ENCODE measurements around the gene ZNF740.

The ZNF740 gene

DNA sequence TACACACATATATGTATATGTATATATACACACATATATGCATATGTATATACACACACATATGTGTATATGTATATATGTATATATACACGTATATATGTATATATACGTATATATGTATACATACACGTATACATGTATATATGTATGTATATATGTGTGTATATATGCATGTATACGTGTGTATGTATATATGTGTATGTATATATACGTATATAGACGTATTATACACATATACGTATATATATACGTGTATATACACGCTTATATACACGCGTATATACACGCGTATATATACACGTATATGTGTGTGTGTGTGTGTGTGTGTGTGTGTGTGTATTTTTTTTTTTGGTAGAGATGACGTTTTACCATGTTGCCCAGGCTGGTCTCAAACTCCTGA lies 32.9 kb upstream of the ZNF740 start:
- H3K4me1 ChIP-seq (ENCODE audit: insufficient read depth, low read length, severe bottlenecking), result no peaks in the 10 kb centered on the region
- TF ChIP-seq CTCF (IDR thresholded peaks at IDR 0.05; ENCODE audit: low read length), result no peak
- TF ChIP-seq EZH2 (IDR thresholded peaks at IDR 0.05; ENCODE audit: borderline replicate concordance, low read length), result no peak
- H3K4me3 ChIP-seq (ENCODE audit: low read depth, low read length, poor library complexity, severe bottlenecking), result no peak overlapping the region
- H3K9ac ChIP-seq (ENCODE audit: low read length), result no peak overlapping the region
- no peaks in the 10 kb centered on the region for H3K36me3 ChIP-seq (ENCODE audit: insufficient read depth, low read length)
- no peaks in the 10 kb centered on the region for H3K9me3 ChIP-seq (ENCODE audit: low read length)
- no peaks in the 10 kb centered on the region for H3K27me3 ChIP-seq (ENCODE audit: insufficient read depth, low read length)
- H3K27ac ChIP-seq (ENCODE audit: low read depth, low read length, poor library complexity, severe bottlenecking), result no peak overlapping the region
- no peak overlapping the region for H2AFZ ChIP-seq (ENCODE audit: low read length)
- H3K4me2 ChIP-seq (ENCODE audit: low read length), result no peak overlapping the region
- H3K9me2 ChIP-seq (ENCODE audit: low read depth, low read length), result no peaks in the 10 kb centered on the region
- H3K79me2 ChIP-seq (ENCODE audit: insufficient read depth, low read length), result no peaks in the 10 kb centered on the region
- no peaks in the 10 kb centered on the region for H4K20me1 ChIP-seq (ENCODE audit: insufficient read depth, low read length)
- peaks cover 4% of the 10 kb centered on the region; the same call in 1 of the 2 replicates for H3F3A ChIP-seq (ENCODE audit: insufficient read depth, low read length)

GRCh38 chr12:53151039-53151438 lies 29.5 kb upstream of the ZNF740 start:
- H3K9me2 ChIP-seq (ENCODE audit: low read depth, low read length), result no peaks in the 10 kb centered on the region
- no peak overlapping the region for H3K4me2 ChIP-seq (ENCODE audit: low read length)
- no peaks in the 10 kb centered on the region for H4K20me1 ChIP-seq (ENCODE audit: insufficient read depth, low read length)
- no peak overlapping the region for H3K9ac ChIP-seq (ENCODE audit: low read length)
- H3F3A ChIP-seq (ENCODE audit: insufficient read depth, low read length), result peaks cover 4% of the 10 kb centered on the region; the same call in 1 of the 2 replicates
- no peak overlapping the region for H3K27ac ChIP-seq (ENCODE audit: low read depth, low read length, poor library complexity, severe bottlenecking)
- TF ChIP-seq CTCF (IDR thresholded peaks at IDR 0.05; ENCODE audit: low read length) (no peak), EZH2 (IDR thresholded peaks at IDR 0.05; ENCODE audit: borderline replicate concordance, low read length) (no peak)
- no peak overlapping the region for H3K4me3 ChIP-seq (ENCODE audit: low read depth, low read length, poor library complexity, severe bottlenecking)
- H3K79me2 ChIP-seq (ENCODE audit: insufficient read depth, low read length), result no peaks in the 10 kb centered on the region
- no peaks in the 10 kb centered on the region for H3K36me3 ChIP-seq (ENCODE audit: insufficient read depth, low read length)
- no peaks in the 10 kb centered on the region for H3K4me1 ChIP-seq (ENCODE audit: insufficient read depth, low read length, severe bottlenecking)
- H3K9me3 ChIP-seq (ENCODE audit: low read length), result no peaks in the 10 kb centered on the region
- no peak overlapping the region for H2AFZ ChIP-seq (ENCODE audit: low read length)
- H3K27me3 ChIP-seq (ENCODE audit: insufficient read depth, low read length), result no peaks in the 10 kb centered on the region; the same call in 1 of the 2 replicates

- no peaks in the 10 kb centered on the region for H3K79me2 ChIP-seq (ENCODE audit: insufficient read depth, low read length)
- no peak overlapping the region for H2AFZ ChIP-seq (ENCODE audit: low read length)
- H3K9me3 ChIP-seq (ENCODE audit: low read length), result no peaks in the 10 kb centered on the region
- no peaks in the 10 kb centered on the region for H4K20me1 ChIP-seq (ENCODE audit: insufficient read depth, low read length)
- H3K27ac ChIP-seq (ENCODE audit: low read depth, low read length, poor library complexity, severe bottlenecking), result no peak overlapping the region
- H3K4me3 ChIP-seq (ENCODE audit: low read depth, low read length, poor library complexity, severe bottlenecking), result no peak overlapping the region
- H3K9me2 ChIP-seq (ENCODE audit: low read depth, low read length), result no peaks in the 10 kb centered on the region
- peaks cover 1% of the 10 kb centered on the region; the same call in 1 of the 2 replicates for H3F3A ChIP-seq (ENCODE audit: insufficient read depth, low read length)
- no peak overlapping the region for H3K4me2 ChIP-seq (ENCODE audit: low read length)
- H3K9ac ChIP-seq (ENCODE audit: low read length), result no peak overlapping the region
- no peaks in the 10 kb centered on the region for H3K4me1 ChIP-seq (ENCODE audit: insufficient read depth, low read length, severe bottlenecking)
- no peaks in the 10 kb centered on the region for H3K36me3 ChIP-seq (ENCODE audit: insufficient read depth, low read length)
- no peaks in the 10 kb centered on the region; the same call in 1 of the 2 replicates for H3K27me3 ChIP-seq (ENCODE audit: insufficient read depth, low read length)
- TF ChIP-seq EZH2 (IDR thresholded peaks at IDR 0.05; ENCODE audit: borderline replicate concordance, low read length) (no peak), CTCF (IDR thresholded peaks at IDR 0.05; ENCODE audit: low read length) (no peak)
Observed at GRCh38 chr12:53152390-53152789, 28.1 kb upstream of the ZNF740 start.
